Medulla oblongata (tissue), 1 donor: Measurements from ENCODE around the gene TMEM92.
"Not testable (repeated sequence)": the region's sequence is repeated elsewhere in the genome, so short reads cannot be mapped to it uniquely, and the experiment has no call there.

ENCODE experiments used
- DNase-seq: peaks from one replicate; pipeline ENCODE4 v3.0.0-alpha.2; 2015; ENCODE audit errors: extremely low spot score

TMEM92 gene

DNA sequence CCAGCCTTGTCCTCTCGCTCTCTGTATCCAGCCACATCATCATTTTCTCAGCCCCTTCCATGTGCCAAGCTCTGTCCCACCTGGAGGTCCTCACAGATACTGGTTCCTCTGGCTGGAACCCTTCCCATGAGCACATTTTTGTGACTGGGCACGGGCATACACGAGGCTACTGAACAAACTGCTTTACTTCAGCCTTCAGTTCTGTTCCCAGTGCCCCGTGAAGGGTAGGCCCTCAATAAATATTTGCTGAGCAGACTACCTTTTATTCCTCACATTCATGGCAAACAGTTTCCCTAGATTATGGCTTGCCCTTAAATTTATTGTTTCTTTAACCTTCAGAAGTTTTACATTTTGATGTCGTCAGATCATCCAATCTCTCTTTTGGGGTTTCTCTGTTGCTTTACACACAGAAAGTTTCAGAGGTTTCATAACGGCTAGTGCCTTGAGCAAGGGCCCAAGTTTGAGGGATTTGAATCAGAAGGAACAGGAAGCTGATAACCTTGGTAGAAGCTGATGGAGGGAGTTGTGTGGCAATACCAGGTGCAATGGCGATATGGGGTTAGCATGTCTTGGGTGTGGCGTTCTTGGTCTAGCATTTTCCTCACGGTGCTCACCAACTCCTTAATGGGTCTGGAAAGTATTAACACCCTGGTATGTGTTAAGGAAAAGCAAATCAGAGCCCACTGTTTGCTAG lies 27.8 kb downstream of the TMEM92 start:
- DNase-seq, result no peak

DNA sequence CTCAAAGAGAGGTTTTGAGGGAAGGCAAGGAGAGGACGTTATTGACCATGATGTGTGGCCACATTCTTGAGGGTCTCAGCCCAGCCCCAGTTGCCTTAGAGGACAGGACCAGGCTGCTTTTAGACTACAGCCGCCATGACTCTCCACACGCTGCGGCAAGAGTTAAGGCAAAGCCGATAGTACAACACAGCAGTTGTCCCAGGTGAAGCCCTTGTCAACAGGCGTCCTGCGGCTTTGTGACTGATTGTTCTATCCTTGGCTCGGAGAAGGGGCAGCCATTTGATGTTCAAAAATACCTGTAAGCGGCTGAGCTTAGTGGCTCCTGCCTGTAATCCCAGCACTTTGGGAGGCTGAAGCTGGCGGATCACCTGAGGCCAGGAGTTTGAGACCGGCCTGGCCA lies 28.8 kb downstream of the TMEM92 start:
- DNase-seq, result no peak

GRCh38 chr17:50303596-50303995 lies 29.3 kb downstream of the TMEM92 start:
- no peak for DNase-seq

- DNase-seq, result no peak
These were observed 30.6 kb downstream of the TMEM92 start for GRCh38 chr17:50304781-50305404.

GRCh38 chr17:50307654-50308053 lies 33.4 kb downstream of the TMEM92 start:
- DNase-seq, result no peak

DNA sequence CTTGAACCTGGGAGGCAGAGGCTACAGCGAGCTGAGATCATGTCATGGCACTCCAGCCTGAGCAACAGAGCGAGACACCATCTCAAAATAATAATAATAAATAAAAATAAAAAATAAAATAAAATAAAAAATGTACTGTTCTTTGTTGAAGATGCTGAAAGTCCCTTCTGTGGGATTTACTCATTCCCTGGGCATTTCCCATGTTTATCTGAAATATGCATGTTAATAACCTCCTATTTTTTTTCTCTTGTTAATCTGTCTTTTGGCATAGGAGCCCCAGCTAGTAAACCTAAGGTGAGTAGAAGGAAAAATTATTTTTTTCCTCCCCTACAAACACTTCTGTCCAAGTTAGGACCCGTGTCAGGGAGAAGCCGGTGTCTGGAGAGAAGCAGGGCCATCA lies 34.4 kb downstream of the TMEM92 start:
- DNase-seq, result no peak

GRCh38 chr17:50310455-50311111 lies 36.3 kb downstream of the TMEM92 start:
- DNase-seq, result no peak

GRCh38 chr17:50311112-50311460 lies 36.8 kb downstream of the TMEM92 start:
- DNase-seq, result no peak

GRCh38 chr17:50311483-50311882 lies 37.2 kb downstream of the TMEM92 start:
- DNase-seq, result no peak

DNA sequence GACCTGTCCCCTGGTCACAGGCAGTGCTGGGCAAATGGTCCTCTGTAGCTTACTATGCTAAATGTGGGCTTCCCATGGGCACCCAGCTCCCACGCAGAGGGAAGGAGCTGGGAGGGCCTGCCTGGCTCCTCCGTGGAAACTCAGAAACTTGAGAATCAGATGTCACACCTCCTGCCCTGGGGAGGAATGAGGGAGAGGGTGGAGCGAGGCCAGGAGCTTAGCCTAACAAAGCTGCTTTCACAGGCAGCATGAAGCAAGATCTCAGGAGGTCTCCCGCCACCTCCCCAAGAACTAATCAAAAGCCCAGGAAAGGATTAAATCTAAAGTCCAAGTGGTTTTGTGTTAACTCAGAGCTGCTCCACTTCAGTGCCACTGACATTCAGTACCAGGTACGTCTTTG lies 38.0 kb downstream of the TMEM92 start:
- no peak for DNase-seq

- no peak for DNase-seq
These were observed 40.3 kb downstream of the TMEM92 start for GRCh38 chr17:50314456-50315011.

DNA sequence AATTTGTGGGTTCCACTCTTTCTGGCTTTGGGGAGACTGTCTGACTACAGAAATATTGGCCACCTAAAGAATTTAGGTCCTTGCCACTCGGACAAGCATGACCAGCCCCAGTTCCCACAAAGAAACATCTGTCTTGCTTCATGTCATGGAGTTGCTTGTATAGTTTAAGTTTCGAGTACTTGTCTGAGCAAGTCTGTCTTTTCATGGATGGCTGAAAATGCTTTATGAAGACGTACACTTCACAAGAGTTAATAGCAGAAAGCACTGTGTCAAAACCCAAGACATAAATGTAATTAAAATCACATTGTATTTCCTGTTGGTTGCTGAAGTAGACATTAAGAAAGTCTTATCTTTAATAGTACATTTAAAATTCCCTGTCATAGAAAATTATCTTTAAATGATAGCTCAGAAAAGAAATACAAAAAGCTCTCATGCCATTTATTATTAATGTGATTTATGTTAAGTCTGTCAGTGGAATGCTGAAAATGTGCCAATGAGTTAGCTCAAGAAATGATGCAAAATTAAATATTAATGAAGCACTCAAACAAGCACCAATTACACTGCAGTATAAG lies 41.8 kb downstream of the TMEM92 start:
- DNase-seq, result no peak

GRCh38 chr17:50316660-50317059 lies 42.4 kb downstream of the TMEM92 start:
- not testable (repeated sequence) for DNase-seq

- DNase-seq, result no peak
These were observed 42.9 kb downstream of the TMEM92 start for GRCh38 chr17:50317121-50317520.

GRCh38 chr17:50318501-50319285 lies 44.4 kb downstream of the TMEM92 start:
- DNase-seq, result no peak

- no peak for DNase-seq
These were observed 45.2 kb downstream of the TMEM92 start for GRCh38 chr17:50319306-50320004.

DNA sequence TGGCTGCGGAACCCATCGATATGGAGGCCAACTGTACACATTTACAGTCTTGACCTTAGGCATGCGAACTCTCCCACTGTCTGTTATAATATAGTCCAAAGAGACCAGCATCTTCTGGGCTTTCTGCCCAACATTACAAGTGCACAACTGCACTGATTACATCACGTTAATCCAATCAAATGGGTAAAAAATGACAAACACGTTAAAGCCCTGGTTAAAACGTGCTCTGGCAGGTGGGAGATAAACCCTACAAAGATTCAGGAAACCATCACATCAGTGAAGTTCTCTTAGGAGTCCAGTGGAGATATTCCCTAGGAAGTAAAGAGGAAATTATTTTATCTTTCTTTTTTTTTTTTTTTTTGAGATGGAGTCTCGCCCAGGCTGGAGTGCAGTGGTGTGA lies 48.0 kb downstream of the TMEM92 start:
- DNase-seq, result no peak

GRCh38 chr17:50323060-50323459 lies 48.8 kb downstream of the TMEM92 start:
- DNase-seq, result no peak

DNA sequence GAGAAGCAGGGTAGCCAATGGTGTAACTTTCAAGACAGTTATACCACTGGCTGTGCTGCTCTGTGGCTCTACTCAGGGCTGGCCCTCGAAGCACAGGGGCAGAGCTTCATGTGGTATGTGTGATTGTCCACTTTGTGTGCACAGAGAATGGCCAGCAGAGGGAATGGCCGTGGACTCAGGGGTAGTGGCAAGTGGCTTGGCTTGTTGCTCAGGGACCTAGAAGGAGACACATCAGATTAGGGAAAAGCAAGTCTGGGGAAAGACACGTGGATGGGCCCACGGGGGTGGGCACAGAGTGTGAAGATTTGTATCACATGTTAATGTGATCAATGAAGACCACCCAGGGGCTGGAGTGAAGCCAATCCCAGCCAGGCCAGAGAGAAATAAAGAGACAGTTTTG lies 51.6 kb downstream of the TMEM92 start:
- no peak for DNase-seq

DNA sequence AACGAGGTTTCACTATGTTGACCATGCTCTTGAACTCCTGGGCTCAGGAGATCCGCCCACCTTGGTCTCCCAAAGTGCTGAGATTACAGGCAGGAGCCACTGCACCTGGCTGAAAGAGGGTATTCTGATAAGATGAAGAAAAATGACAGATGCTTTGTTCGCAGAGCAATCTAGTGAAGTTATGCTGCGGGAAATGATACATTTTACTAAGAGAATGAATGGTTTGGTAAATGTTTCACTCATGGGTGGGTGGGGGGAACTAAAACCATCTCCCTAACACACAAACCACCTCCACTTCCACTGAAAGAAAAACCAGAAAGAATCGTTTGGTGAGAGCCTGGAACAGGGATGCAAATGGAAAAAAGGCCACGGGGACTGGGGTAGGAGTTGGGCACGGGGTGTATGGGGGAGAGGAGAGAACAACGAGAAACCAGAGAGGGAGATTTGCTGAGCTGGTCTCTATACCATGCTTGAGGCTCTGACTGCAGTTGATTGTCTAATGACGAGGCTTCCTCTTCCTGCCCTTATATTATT lies 52.6 kb downstream of the TMEM92 start:
- no peak for DNase-seq
